Stomach (tissue), 9 donors: ENCODE results near the gene PCBP2. TPM values are rescaled to one million over a fixed set of nuclear protein-coding genes. Genes with fewer than 3 reads are reported as not detected.

Source experiments
- DNase-seq, 2 donors: peaks; one replicate each; pipeline versions ENCODE4 v3.0.0 to v3.0.0-alpha.2; 2013 to 2019
- H3K27ac ChIP-seq, 5 donors: fragments of 200-600 bp in 4 of 5; sonication (generic) in 4 of 5; one replicate each; pipeline ENCODE4 v1.5.1; 2013 to 2019; ENCODE audit warnings: mild to moderate bottlenecking in 1 of 5, moderate library complexity in 1 of 5
- H3K27me3 ChIP-seq, 3 donors: fragments of 200-600 bp; sonication (generic); one replicate each; pipeline ENCODE4 v1.5.1; 2017 to 2019; ENCODE audit warnings: mixed run types in 1 of 3
- H3K36me3 ChIP-seq, 4 donors: fragments of 200-600 bp; sonication (generic); 1 replicate in 3 of 4; 2 replicates in 1 of 4; pipeline ENCODE4 v1.5.1; 2016 to 2019
- H3K4me1 ChIP-seq, 4 donors: fragments of 200-600 bp; sonication (generic); one replicate each; pipeline ENCODE4 v1.5.1; 2016 to 2019
- H3K4me3 ChIP-seq, 4 donors: fragments of 200-600 bp; sonication (generic) in 3 of 4; one replicate each; pipeline ENCODE4 v1.5.1; 2016 to 2019; ENCODE audit warnings: mild to moderate bottlenecking in 1 of 4
- H3K9me3 ChIP-seq, 4 donors: fragments of 200-600 bp; sonication (generic); one replicate each; pipeline ENCODE4 v1.5.1; 2016 to 2019
- CTCF ChIP-seq, 7 experiments: fragments of 450-650 bp in 4 of 7; fragments of 200-600 bp in 3 of 7; sonication (generic) in 3 of 7; IDR thresholded peaks; one replicate each; pipeline ENCODE4 v1.5.1; 2016 to 2019; ENCODE audit warnings: antibody characterized with exemption in 7 of 7, control low read depth in 2 of 7, mild to moderate bottlenecking in 1 of 7
- EP300 ChIP-seq: sonication (generic); formaldehyde crosslinking; IDR thresholded peaks from one replicate; pipeline ENCODE4 v1.6.1; 2017; ENCODE audit warnings: antibody characterized with exemption
- POLR2A ChIP-seq, 4 donors: fragments of 450-650 bp; IDR thresholded peaks; one replicate each; pipeline ENCODE4 v1.6.1; 2016; ENCODE audit warnings: antibody characterized with exemption in 4 of 4, control low read depth in 2 of 4, mild to moderate bottlenecking in 1 of 4, moderate library complexity in 1 of 4
- POLR2AphosphoS5 ChIP-seq, 3 donors: sonication (generic); formaldehyde crosslinking; IDR thresholded peaks; one replicate each; pipeline ENCODE4 v1.6.1; 2016; ENCODE audit warnings: antibody characterized with exemption in 3 of 3
- WGBS, 5 donors: extraction: QIAGEN DNeasy Blood & Tissue Kit in 3 of 5; methylation state at CpG; one replicate each; pipeline versions ENCODE4 v1.1.5 to v1.1.7; 2013 to 2018; 5-methylcytosine and 5-hydroxymethylcytosine counted together
- intact Hi-C: fragments of 100-400 bp; cut with DNase I; formaldehyde crosslinking; loops from one replicate; pipeline ENCODE4 v1.15.1; 2023; ENCODE audit warnings: low total_unique reads
- polyA plus RNA-seq, 3 donors: library from polyadenylated mRNA; stranded (reverse); fragments of 200-250 nt; gene quantifications; one replicate each; pipeline ENCODE4 v1.2.3, GENCODE V29; 2013
- total RNA-seq, 5 donors: library from RNA; depleted of rRNA; stranded (reverse); fragments of >200 nt; gene quantifications; one replicate each; pipeline versions ENCODE4 v1.1.0 to v1.2.3, GENCODE V29; 2014 to 2016
- donor health status: healthy with polysubstance abuse.
- donor health status: Bipolar disorder and iron deficiency.
- donor health status: healthy.

Gene PCBP2
- total and polyA plus RNA-seq, 8 donors, result 109 to 714 (median 458) TPM

GRCh38 chr12:53507603-53507885 lies 55.6 kb downstream of the PCBP2 start:
- H3K36me3 ChIP-seq, result peaks cover 22 to 75% (median 71%) of the 10 kb centered on the region in 4 donors

GRCh38 chr12:53508534-53509170 lies 56.8 kb downstream of the PCBP2 start:
- H3K4me3 ChIP-seq, result no peak overlapping the region
- no peak for TF ChIP-seq POLR2A (IDR thresholded peaks at IDR 0.05)
- peak in 2 of 3 donors; percentile 43 to 80 for TF ChIP-seq POLR2AphosphoS5 (IDR thresholded peaks at IDR 0.05)
- peak in 5 of 7 experiments; percentile 77 to 88 (median 86) for TF ChIP-seq CTCF (IDR thresholded peaks at IDR 0.05)
- peaks cover 24 to 84% (median 80%) of the 10 kb centered on the region in 4 donors for H3K36me3 ChIP-seq
- 26 to 32% (median 30%) methylated on average over 7 of the region's 7 CpGs for WGBS, 5 donors
- no peaks in the 10 kb centered on the region for H3K9me3 ChIP-seq
- no peaks in the 10 kb centered on the region for H3K27me3 ChIP-seq
- intact Hi-C loops, result no loop called here
- peak overlapping the region in 3 of 5 donors; percentile 46 to 64 (median 60) for H3K27ac ChIP-seq
- peak; percentile 90 to 94 for DNase-seq
- peaks cover 0 to 17% (median 11%) of the 10 kb centered on the region in 4 donors for H3K4me1 ChIP-seq

More at GRCh38 chr12:53507603-53507885, 55.6 kb downstream of the PCBP2 start:
- Histone ChIP-seq H3K4me1 (peaks cover 3 to 20% (median 19%) of the 10 kb centered on the region in 4 donors), H3K27me3 (no peaks in the 10 kb centered on the region), H3K27ac (no peak overlapping the region), H3K4me3 (no peak overlapping the region), H3K9me3 (no peaks in the 10 kb centered on the region)
- intact Hi-C loops, result no loop called here
- 85 to 91% (median 88%) methylated on average over 4 of the region's 4 CpGs for WGBS, 5 donors
- no peak for DNase-seq
- TF ChIP-seq EP300 (no peak), POLR2A (IDR thresholded peaks at IDR 0.05) (no peak), POLR2AphosphoS5 (IDR thresholded peaks at IDR 0.05) (no peak), CTCF (IDR thresholded peaks at IDR 0.05) (no peak)

DNA sequence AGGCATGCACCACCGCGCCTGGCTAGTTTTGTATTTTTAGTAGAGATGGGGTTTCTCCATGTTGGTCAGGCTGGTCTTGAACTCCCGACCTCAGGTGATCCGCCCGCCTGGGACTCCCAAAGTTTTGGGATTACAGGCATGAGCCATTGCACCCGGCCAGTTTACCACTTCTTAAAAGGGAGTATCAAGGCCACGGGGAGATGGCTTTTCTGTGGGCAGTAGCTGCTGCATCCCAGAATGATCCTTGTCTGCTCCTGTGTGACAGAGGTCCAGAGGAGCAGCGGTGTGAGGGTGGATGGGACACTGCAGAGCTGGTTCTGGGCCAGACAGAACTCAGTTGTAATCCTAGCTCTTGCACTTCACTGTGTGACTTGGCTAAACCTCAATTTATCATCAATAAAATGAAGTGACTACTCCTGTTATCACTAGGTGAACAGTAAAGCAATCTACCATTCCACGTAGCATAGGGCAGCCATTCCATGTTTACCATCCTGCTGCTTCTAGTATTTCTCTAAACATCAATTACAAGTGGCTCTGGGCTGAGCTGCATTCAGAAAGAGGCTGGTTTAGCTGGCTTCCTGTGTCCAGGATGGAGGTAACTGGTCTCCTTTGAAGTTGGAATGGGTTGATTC lies 58.4 kb downstream of the PCBP2 start:
- Histone ChIP-seq H3K4me3 (no peak overlapping the region), H3K36me3 (peaks cover 32 to 84% (median 81%) of the 10 kb centered on the region in 4 donors), H3K4me1 (peaks cover 0 to 14% (median 9%) of the 10 kb centered on the region in 4 donors), H3K27me3 (no peaks in the 10 kb centered on the region), H3K9me3 (no peaks in the 10 kb centered on the region), H3K27ac (no peak overlapping the region)
- no peak for TF ChIP-seq EP300
- no peak for TF ChIP-seq CTCF (IDR thresholded peaks at IDR 0.05)
- TF ChIP-seq POLR2A (IDR thresholded peaks at IDR 0.05), result no peak
- TF ChIP-seq POLR2AphosphoS5 (IDR thresholded peaks at IDR 0.05), result no peak
- no peak for DNase-seq
- 82 to 89% (median 83%) methylated on average over 9 of the region's 9 CpGs for WGBS, 5 donors
- intact Hi-C loops, result loop anchor here (10.0 kb wide), 1 partner anchor 45 kb away; no protein-coding TSS in a partner anchor

GRCh38 chr12:53513712-53514410 lies 62.0 kb downstream of the PCBP2 start:
- no peak overlapping the region for H3K4me3 ChIP-seq
- no peaks in the 10 kb centered on the region for H3K9me3 ChIP-seq
- no peak for DNase-seq
- H3K36me3 ChIP-seq, result peaks cover 52 to 94% (median 92%) of the 10 kb centered on the region in 4 donors
- H3K27me3 ChIP-seq, result no peaks in the 10 kb centered on the region
- H3K4me1 ChIP-seq, result peaks cover 0 to 2% (median under 1%) of the 10 kb centered on the region in 4 donors
- intact Hi-C loops, result loop anchor here (10.0 kb wide), 1 partner anchor 49 kb away; no protein-coding TSS in a partner anchor
- 42 to 67% (median 54%) methylated on average over 5 to 6 of the region's 6 CpGs for WGBS, 5 donors
- peak overlapping the region in 1 of 5 donors; percentile 4 for H3K27ac ChIP-seq
- no peak for TF ChIP-seq EP300
- no peak for TF ChIP-seq CTCF (IDR thresholded peaks at IDR 0.05)
- no peak for TF ChIP-seq POLR2AphosphoS5 (IDR thresholded peaks at IDR 0.05)
- TF ChIP-seq POLR2A (IDR thresholded peaks at IDR 0.05), result no peak
